NK-92 (cell line): Measurements from ENCODE around the gene ZNF530.

Source experiments
- DNase-seq: peaks from one replicate; lab custom pipeline; 2025; ENCODE audit not compliant: unreplicated experiment; lab: John Stamatoyannopoulos, UW

Gene ZNF530

DNA sequence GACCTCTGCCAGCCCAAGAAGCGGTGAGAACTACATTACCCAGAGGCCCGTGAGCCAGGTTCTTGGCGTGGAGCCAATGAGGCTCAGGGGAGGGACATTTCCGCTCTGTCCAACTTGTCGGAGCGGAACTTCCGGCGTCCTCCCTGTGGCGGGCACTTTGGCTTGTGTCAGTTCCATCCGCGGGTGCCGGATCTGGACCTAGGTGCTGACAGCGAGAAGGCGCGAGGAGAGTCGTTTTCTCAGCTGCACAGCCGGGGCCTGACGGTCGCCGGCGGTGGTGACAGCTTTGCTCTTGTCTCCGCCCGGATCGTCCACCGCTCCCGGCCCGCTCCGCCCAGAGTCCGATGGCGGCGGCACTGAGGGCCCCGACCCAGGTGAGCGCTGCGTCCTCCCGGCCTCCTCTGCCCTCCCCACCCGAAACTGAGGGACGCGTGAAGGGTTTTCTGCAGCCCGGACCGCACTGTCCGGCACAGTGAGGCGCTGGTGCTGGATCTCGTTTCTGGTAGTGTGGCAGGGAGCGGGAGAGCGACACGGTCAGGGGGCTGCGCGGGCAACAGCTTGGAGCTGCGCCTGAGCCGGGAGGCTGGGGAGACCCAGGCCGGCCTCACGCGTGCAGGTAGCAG is at the start of gene ZNF530:
ZNF530 (plus strand) TSS at position 125 of the 623 bp plus-strand sequence. CDS start 4,461 bp downstream, outside the sequence.
- DNase-seq: no peak

- no peak for DNase-seq
These were observed 47.3 kb upstream of the ZNF530 start for GRCh38 chr19:57552432-57552831.

- no peak for DNase-seq
These were observed 42.0 kb upstream of the ZNF530 start for GRCh38 chr19:57557659-57558058.

GRCh38 chr19:57558525-57558924 is 41.2 kb upstream of the ZNF530 start:
- no peak for DNase-seq

- no peak for DNase-seq
These were observed 40.7 kb upstream of the ZNF530 start for GRCh38 chr19:57559008-57559403.

GRCh38 chr19:57559404-57560025 is 40.2 kb upstream of the ZNF530 start, which contains the start of gene ZNF550:
Gene ZNF550 (minus strand): TSS chr19:57559863. CDS start chr19:57559682, 181 bp downstream.
- no peak for DNase-seq

DNA sequence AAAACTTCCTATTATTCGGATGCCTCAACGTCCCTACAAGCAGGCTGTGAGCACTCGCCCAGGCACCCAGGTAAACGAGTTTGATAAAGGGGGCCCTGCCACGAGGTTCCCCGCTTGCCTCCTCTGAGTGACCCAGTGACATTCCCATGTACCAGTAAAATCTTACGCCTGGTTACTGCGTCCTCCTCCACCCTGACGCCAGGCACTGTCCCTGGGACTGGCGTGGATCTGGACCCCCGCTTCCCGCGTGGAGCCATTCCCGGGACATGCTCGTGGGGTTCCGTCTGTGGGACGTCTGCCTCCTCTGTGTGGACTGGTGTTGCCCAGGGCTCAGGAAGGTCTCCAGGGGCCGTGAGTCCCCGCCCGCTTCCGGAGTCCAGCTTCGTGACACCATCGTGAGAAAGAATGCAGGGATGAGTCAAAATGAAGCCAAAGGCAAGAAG is 39.6 kb upstream of the ZNF530 start:
- DNase-seq: no peak

GRCh38 chr19:57563547-57563946 is 36.1 kb upstream of the ZNF530 start:
- DNase-seq: no peak

DNA sequence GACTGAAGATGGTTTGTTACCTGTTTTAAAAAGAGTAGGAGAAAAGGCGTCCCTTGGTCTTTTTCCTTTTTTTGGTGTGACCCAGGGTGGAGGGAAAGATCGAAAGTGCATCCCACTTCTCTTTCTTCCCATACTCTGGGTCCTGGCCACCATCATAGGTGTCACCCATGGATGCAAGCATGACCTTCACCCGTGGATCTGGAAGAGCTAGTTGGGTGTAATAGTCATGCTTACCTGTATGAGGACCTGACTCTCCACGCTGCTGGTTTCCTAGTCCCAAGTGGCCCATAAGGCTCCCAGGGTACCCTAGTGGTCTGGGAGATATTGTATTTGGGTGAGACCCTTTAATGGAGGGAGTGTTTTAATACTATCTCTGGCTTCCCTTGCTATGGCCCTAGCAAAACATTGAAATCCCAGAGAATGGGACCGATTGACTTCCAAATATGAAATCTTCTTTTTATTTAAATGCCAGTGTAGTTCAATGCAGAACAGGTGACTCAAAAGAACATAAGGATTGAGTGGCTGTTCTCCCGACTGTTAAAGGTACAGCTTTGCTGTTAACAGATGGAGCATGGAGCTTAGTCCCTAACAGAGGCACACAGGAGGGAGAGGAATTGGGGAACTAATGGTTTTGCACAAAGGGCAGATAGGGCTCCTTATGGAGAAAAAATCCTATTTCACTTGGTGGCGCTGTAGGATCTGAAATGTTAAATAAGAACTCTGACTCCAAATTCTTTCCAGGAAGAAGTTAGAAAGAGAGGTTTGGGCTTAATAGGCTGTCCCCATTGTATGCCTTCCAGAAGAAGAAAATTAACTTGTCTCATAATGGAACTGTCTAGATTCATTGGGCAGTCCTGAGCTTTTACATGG is 33.1 kb upstream of the ZNF530 start:
- no peak for DNase-seq

- DNase-seq: no peak
These were observed 29.0 kb upstream of the ZNF530 start for GRCh38 chr19:57570707-57571106.

DNA sequence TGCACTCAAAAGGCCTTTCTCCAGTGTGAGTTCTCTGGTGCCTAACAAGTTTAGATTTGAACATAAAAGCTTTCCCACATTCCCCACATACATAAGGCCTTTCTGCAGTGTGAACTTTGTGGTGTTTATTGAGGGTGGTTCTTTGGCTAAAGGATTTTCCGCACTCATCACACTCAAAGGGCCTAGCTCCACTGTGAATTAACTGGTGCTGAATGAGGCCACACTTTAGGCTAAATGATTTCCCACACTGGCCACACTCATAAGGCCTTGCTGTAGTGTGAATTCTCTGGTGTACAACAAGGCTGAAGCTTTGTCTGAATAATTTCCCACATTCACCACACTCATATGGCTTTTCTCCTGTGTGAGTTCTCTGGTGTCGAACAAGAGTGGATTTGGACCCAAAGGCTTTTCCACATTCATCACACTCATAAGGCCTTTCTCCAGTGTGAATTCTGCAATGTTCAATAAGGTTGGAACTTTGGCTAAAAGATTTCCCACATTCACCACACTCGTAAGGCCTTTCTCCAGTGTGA is 27.2 kb upstream of the ZNF530 start:
- no peak for DNase-seq

DNA sequence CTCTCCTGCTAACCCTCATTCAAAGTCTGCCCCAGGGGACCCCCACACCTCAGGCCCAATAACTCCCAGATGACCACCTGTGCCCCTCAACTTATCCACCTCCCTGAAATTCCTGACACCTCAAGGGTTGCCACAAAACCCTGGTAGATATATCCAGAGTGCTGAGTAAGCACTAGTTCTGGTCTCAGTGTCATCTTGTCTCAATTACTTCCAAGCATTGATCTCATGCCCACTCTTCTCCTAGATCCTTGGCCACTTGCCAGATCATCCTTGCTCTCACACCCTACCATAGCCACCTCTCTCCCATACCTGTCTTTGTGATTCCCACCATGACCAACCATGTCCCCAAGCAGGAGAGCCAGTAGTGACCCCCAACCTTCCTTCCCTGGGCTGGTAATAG is 23.0 kb upstream of the ZNF530 start:
- no peak for DNase-seq

GRCh38 chr19:57578487-57579205 is 21.0 kb upstream of the ZNF530 start, which contains the start of gene ZNF416:
Gene ZNF416 (minus strand): TSS chr19:57578911. CDS start chr19:57578704, 207 bp downstream.
- peak; percentile 67 for DNase-seq

GRCh38 chr19:57583104-57583520 is 16.6 kb upstream of the ZNF530 start:
- no peak for DNase-seq

DNA sequence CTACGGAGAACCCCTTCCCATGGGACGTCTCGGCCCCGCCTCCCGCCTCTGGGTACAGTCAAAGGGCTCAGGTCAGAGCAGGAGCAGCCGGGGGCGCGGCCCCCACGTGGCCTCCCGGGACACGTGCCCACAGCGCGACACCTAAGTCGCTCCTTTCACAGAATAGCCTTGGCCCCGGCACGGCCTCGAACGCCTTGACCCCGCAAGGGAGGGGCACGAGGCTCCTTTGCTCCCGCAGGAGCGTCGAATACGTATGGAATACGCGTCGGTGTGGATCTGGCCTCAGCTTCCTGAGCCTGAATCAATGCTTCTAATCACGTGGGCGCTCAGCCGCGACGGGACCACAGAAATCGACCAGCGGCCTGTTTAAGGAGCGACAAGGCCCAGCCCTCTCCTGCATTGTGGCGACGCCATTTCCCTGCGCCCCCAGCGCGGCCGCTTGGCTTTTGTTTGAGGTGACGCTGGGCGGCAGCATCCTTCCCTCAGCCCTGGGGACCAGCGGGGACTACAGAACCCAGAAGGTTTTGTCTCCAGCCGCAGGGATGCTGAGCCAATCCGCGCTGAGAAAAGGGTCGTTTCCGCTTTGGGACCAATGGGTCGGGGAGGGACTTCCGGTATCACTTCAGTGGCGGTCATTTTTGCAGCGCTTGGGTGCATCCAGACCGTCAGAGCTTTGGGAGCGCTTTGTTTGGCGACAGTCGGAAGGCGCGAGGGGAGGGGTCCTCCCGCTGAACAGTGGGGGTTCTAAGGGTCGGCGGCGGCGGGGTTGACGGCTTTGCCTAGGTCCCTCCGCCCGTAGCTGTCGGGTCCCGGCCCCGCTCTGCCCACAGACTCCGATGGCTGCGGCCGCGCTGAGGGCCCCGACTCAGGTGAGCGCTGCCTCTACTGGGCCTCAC is 15.9 kb upstream of the ZNF530 start, which contains the start of gene ZIK1:
ZIK1 (plus strand) TSS at position 625 of the 896 bp plus-strand sequence; CDS start at position 837, 212 bp downstream.
- peak; percentile 38 for DNase-seq

GRCh38 chr19:57587529-57587928 is 12.2 kb upstream of the ZNF530 start:
- DNase-seq: no peak

- no peak for DNase-seq
These were observed 316 bp upstream of the ZNF530 start for GRCh38 chr19:57599377-57599760.

GRCh38 chr19:57606931-57607330 is 7.2 kb downstream of the ZNF530 start:
- DNase-seq: no peak

DNA sequence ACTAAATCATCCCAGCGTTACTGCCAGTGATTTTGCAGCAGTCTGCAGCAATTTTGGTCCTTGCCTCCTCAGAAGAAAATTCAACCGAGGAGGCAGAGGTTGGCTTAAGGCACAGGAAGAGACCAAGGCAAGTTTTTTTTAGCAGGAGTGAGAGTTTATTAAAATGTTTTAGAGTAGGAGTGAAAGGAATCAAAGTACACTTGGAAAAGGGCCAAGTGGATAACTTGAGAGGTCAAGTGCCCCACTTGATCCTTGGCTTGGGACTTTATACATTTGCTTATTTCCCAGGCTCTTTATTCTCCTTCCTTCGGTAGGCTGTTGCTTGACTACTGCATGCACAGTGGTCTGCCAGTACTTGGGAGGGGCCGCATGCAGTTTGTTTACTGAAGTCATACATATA is 11.4 kb downstream of the ZNF530 start:
- DNase-seq: no peak
